Kasumi-1 (cell line): ENCODE measurements around the gene ME2.
"Not testable (repeated sequence)": the region's sequence is repeated elsewhere in the genome, so short reads cannot be mapped to it uniquely, and the experiment has no call there.

Experiments used
- DNase-seq, 2 experiments: peaks; one replicate each; lab custom pipeline; 2025; lab: John Stamatoyannopoulos, UW

Gene ME2

DNA sequence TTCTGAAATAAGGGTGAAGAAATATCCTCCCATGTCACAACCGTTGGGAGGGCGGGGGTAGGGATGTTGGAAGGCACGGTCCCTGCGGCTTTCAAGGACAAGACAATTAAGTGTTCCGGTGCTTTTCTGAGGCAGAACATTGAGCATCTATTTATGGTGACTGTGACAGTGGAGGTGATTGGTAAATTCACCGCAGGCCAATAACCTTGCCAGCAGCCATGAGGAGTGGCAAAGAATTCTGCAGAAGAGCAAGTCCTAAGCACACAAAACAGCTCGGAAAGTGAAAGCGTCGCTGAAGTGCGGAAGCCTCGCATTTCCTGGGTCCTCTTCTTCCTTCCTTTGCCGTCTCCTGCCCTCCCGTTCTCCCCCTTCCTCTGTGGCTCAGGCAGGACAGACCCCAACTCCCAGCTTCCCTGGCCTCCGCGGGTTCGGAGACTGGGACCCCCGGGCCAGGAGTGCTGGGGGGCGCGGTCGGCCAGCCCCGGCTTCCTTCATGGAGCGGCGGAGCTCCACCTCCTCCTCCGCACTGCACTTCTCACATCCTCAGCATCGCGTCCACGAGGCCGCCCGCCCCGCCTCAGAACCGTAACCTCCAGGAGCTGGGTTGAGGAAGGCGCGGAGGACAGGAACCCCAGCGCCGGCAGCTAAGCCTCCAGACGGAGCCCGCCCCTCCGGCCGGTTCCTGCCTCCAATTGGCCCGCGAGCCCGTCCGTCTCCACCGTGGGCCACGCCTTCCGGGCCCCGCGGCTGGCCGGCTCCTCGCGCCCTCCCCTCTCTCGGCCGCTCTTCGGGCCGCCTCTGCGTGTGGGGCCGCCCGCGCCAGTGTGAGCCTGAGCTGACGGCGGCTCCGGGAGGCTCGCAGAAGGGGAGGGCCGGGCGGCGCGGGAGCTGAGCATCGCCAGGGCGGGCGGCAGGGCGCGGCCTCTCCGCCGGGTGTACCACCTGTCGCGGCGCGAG is at the start of gene ME2:
TSS of gene ME2 (plus strand) at position 774 of the 957 bp plus-strand sequence. CDS start 16,703 bp downstream, outside the sequence.
- DNase-seq: peak; percentile 89 to 93

DNA sequence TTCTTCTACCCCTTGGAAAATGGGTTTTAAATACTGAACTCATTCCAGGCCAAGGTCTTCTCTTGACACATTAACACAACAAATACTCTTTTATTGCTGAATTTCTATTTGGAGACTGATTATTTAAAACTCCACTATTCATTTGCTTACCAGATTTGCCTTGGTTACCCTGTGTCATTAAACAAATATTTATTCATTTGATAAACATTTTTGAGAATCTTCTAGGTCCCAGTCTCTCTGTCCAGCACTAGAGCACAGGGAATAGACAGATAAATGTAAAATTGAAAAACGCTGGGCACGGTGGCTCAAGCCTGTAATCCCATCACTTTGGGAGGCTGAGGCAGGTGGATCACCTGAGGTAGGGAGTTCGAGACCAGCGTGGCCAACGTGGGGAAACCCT is 49.3 kb upstream of the ME2 start:
- DNase-seq: no peak

DNA sequence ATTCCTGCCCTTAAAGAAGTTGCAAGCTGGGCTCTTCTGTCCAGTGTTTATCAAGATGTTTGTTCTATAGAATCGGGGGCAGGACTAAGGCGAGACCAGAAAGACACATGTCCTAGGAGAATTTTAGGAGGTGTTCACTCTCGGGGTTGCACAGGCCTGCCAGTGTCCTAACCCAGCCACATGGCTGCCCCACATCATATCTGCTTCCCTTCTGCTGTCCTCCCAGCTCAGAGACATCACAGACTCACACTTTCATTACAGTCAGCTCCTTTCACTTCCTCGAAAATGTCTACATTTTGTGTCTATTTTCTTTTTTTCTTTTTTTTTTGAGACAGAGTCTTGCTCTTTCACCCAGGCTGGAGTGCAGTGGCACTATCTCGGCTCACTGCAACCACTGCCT is 48.4 kb upstream of the ME2 start:
- DNase-seq: no peak

DNA sequence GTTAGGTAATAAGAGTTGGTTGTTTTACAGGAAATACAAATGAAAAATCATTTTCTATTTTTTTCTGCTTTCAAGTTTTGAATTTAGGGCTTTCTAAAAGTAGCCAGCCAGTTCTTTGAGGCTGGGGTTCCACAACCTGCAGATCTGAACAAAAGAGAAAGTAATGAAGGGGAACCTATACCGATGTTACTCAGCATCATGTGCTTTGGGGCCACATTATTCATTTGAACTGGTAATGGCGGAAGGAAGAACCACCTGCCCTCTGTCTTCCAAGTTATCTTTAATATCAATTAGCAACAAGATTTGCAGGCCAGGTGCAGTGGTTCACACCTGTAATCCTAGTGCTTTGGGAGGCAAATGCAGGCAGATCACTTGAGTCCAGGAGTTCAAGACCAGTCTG is 46.2 kb upstream of the ME2 start:
- no peak for DNase-seq

DNA sequence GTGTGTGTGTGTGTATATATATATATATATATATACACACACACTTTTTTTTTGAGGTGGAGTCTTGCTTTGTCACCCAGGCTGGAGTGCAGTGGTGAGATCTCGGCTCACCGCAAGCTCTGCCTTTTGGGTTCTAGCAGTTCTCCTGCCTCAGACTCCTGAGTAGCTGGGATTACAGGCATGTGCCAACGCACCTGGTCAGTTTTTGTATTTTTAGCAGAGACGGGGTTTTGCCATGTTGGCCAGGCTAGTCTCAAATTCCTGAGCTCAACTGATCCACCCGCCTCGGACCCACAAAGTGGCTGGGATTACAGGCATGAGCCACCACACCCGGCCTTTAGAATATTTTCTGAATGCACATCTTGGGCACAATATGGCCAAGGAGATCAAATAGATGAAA is 45.4 kb upstream of the ME2 start:
- DNase-seq: not testable (repeated sequence)

DNA sequence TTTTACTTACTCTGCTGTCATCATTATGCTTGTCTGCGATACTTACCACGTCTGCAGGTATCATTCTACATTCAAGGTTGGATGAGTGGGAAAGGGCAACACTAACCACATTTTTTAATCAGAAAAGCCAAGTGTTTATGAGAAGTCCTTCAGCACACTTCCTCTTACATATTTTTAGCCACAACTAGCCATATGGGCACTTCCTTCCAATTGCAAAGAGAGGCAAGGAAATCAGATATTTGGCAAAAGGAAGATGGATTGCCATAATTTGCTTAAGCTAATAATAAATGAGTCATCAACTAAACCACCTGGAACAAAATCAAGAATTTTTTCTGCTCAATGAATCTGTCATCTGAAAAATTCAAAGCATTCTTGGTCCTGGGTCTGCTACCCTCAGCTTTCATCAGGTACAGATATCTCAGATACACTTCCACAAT is 42.4 kb upstream of the ME2 start:
- peak; percentile 59 to 69 for DNase-seq

DNA sequence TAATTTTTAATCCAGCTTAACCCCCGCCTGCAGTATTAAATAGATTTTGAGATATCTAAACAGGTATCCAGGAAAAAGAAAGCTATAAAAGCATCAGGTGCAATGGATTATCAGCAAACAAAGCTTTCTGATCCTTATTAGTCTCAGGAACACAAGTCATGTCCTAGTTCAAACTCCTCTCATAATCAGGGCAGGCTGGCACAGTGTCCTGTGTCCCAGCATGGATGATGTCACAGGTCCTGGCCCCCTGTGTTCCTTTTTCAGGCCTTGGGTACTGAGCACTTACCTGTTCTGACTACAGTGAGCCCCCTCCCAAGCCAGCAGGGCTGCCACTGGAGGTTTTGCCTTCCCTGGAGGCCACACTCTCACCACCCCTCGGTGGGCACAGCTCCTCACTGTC is 39.6 kb upstream of the ME2 start:
- DNase-seq: no peak

DNA sequence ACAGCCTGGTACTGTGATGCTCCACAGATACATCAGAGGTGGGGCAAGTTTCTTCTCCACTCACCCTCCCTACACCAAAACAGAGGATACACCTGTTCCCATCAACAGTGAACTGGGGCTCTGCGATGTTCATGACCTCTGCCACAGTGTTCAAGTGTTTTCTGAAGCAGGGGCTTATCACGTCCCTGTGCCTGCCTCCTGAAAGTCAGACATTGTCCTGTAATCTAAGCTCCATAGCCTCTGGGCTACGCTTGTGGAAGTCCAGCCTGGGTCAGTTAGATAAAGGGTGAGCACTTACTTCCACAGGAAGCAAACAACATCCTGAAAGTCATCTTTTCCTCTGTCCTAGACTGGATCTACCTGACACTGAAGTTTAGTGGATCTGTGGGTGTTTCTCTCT is 38.9 kb upstream of the ME2 start:
- no peak for DNase-seq

DNA sequence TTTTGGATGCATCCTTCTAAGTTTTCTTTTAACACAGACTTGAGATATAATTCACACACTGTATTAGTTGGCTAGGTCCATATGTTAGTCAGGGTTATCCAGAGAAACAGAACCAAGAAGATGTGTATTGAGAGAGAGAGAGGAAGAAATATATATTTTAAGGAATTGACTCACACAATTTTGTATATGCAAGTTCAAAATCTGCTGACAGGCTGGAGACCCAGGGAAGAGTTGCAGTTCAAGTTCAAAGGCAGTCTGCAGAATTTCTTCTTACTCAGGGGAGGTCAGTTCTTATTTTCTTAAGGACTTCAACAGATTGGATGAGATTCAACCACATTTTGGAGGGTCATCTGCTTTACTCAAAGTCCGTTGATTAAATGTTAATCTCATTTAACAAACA is 36.1 kb upstream of the ME2 start:
- DNase-seq: no peak

DNA sequence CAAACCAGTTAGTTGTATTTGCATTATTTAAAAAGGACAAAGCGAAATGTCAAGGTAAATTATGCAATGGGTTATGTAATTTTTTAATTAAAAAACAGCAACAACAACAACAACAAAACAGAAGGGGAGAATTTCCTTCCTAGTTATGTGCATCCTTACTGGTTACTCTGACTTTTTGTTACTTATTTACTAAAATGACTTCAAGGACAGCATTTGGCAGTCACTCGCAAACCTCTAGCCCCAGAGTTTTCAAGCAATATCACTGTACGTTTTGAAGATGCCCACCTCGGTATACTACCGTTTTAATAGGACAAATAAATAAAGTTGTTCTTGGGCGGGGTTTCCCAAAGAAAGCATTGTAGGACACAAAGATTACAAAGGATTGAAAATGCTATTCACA is 34.4 kb upstream of the ME2 start:
- DNase-seq: no peak

DNA sequence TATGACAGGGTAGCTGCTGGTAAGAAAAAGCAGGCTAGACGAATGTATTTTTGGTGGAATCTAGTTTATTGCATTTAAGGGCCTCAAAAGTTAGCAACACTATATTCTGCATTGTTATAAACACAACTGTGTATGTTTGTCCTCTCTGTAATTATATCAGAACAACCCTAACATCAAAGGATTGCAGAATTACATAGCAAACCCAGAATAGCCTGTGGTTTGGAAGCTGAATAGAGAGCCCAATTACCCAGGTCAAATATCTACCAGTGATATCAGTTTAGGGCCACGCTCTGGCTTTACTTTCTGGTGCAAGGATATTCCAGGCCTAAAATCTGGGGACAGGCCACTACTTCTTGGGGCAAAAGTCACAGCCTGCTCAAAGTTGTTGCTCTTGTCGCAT is 34.0 kb upstream of the ME2 start:
- no peak for DNase-seq

DNA sequence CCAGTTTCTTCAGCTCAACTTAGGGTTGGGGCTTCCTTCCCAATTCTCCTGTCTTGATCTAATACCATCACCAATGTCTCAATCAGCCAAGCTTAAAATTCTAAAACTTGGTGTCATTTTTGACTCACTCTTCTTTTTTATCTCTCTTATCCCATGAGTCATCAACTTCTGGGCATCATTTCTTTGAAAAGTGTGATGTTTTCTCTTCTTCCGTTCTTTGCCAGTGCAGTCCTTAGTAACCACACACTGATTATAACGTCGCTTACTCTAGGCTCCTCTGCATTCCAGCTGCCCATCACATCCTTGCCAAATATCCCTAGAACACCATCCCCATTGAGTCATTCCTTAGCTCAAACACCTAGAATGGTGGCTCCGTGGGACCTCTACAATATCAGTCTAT is 31.7 kb upstream of the ME2 start:
- DNase-seq: no peak

DNA sequence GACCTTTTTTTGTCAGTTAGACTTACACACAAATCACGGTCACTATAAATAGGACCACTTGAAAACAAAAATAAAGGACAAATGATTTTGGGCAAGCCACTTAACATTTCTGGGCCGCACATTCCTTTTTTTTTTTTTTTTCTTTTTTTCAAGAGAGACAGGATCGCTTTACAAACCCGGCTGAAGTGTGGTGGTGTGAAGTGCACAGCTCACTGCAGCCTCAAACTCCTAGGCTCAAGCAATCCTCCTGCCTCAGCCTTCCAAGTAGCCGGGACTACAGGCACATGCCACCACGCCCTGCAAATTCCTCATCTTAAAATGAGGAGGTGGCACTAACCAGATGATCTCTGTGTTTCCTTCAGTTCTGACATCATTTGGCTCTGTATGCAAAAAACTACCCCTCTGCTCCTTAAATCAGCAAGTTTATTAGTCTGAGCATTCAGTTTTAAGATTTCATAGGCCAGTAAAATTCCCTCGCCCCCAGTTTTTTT is 30.8 kb upstream of the ME2 start:
- DNase-seq: no peak

DNA sequence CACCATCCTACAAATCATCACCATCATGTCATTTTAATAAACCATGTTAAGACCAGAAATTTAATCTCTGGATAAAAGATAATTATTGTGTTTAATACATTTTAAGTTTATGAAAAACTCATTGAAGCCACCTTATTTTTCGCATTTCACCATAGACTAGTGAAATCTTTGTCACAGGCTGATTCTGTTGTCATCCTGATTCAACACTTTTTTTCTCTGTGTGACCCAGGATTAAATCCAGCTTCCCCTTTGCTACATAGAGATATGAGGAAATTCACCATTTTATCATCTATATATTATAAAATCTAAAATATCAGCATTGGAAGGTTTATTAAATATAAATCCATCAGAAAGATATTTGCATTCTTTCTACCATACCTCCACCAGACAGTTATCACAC is 29.9 kb upstream of the ME2 start:
- no peak for DNase-seq

DNA sequence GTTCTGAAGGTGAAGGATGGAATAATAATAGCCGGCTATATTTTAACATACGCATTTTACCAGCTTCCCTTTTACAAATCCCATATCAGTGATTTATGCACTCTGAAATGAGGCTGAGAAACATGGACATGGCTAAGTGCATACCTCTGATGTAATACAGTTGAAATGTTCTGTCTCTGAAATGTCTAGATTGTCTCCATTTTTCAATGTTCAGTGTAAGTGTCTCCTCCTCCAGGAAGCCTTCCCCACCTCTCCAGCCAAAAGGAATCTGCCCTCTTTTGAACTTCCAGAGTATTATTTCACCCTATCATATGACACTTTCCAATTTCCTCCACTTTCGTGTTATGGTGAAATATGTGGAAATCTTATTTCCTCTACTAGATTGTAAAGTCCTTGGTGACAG is 29.5 kb upstream of the ME2 start:
- DNase-seq: no peak

DNA sequence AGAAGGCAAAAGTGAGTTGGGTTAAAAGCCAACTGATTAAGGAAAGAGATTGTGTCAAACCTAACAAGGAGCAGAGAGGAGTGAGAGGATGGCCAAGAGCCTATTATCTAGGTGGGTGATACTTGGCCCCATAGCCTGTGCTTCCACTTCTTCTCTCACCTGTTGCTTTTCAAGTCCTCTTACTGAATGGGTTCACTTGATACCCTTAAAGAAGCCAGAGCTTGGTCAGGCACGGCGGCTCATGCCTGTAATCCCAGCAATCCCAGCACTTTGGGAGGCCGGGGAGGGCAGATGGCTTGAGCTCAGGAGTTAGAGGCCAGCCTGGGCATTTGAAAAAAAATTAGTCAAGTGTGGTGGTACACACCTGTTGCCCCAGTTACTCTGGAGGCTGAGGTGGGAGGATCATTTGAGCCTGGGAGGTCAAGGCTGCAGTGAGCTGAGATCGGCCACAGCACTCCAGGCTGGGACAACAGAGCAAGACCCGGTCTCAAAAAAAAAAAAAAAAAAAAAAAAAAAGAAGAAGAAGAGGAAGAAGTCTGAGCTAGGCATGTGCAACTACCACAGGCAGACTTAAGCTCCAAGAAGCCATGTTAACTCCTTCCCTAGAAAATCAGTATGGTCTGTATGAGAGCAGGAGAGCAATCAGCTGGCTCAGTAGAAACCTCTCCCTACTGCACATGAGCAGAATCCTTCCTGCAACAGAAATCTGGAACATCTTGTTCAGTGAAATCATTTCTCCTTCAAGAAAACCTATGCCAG is 28.4 kb upstream of the ME2 start:
- no peak for DNase-seq

DNA sequence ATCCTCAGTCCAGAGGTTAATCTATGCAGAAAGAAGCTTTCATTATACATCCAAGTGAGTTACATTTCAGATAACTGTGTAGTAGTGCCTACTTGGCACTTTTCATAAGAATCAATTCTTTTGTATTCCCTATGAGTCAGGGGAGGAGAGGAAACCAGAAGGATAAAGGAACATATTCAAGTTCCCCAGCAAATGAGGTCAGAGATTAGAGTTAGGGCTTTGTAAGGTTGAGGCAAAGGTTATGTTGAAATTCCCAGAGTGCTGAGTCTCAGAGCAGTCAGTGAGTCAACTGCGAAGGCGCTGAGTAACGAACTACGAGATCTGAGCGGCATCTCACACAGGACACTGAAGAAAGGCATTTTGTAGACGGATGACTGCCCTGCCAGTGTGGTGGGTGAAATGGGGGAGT is 25.1 kb upstream of the ME2 start:
- DNase-seq: no peak

DNA sequence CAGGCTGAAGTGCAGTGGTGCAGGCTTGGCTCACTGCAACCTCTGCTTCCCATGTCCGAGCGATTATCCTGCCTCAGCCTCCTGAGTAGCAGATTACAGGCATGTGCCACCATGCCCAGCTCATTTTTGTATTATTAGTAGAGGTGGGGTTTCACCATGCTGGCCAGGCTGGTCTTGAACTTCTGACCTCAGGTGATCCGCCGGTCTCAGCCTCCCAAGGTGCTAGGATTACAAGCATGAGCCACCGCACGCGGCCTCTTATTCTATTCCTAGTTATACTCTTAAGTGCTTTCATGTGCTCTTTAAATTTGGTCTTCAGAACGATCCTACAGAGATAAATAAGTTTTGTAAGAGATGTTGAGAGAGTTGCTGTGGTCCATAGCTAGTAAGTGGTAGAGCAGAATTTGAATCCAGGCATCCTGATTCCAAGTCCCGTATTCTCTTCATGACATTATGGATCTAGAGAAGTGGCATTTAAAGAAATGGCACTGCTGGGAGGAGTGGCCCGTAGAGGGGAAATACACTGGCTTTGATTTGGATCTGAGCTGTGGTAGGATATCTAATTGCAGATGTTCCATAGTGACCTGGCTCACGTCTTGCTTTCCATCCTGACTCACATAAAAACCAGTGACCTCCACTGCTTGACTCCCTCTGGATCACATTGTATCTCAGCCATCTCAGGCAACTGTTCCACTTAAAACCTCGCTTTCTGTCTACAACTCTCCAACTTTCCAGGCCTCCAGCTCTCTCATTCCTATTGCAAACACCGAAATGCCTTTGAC is 22.8 kb upstream of the ME2 start:
- DNase-seq: no peak

DNA sequence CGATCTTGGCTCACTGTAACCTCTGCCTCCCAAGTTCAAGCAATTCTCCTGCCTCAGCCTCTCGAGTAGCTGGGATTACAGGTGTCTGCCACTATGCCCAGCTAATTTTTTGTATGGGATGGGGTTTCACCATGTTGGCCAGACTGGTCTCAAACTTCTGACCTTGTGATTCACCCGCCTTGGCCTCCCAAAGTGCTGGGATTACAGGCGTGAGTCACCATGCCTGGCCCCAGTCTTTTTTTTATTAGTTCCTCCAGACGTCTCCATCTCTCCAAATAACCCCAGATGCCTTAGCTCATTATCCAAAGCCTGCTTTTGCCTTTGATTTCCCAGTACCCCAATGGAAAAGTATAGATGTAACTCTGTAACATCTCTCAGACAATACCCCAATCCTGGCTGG is 21.8 kb upstream of the ME2 start:
- DNase-seq: not testable (repeated sequence)

DNA sequence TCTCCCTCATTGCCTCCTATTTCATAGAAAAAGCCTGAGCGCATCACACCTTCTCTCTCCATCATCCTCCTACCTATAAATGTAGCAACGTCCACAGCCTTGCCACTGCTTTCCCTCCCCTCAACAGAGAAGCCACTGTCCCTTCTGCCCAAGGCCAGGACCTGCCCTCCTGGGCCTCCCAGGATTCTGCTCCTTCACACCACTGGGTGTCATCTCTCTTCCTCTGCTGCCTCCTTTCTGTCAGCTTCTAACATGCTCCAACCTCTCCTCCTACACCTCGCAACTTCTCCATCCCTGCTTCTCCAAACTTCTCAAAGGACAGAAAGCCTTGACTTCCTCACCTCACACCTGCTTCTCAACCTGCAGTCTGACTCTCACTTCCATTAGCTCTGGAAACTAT is 21.2 kb upstream of the ME2 start:
- DNase-seq: peak; percentile 15 to 20

DNA sequence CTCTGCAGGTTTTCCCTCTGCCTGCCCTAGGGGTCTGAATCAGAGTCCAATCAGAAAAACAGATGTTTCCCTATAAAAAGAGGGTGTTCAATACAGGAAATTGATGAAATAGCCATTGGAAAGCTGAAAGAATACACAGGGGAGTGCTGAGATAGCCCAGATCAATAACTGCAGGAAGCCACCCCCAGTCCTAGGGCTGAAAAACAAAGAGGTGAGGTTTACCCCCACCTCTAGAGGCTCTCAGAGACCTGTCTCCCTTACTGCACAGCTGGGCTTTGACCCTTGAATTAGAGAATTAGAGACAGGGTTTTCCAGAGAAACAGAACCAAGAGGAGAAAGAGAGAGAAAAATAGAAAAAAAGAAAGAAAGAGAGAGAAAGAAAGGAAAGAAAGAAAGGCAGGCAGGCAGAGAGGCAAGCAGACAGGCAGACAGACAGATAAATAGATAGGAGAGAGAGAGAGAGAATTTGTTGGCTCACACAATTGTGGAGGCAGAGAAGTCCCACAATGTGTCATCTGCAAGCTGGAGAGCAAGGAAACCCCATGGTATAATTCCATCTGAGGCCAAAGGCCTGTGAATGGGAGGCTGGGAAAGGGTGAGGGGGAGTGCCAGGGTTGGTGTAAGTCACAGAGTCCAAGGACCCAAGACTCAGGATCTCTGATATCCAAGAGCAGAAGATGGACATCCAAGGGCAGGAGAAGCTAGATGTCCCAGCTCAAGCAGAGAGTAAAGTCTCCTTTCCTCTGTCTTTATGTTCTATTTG is 18.9 kb upstream of the ME2 start:
- DNase-seq: no peak
